NCI-H128 (cell line): ENCODE measurements around the gene GRID2.
"Not testable (repeated sequence)": the region's sequence is repeated elsewhere in the genome, so short reads cannot be mapped to it uniquely, and the experiment has no call there.

Source experiments
- DNase-seq: peaks from one replicate; lab custom pipeline; 2025; ENCODE audit not compliant: unreplicated experiment; lab: John Stamatoyannopoulos, UW

The GRID2 gene

DNA sequence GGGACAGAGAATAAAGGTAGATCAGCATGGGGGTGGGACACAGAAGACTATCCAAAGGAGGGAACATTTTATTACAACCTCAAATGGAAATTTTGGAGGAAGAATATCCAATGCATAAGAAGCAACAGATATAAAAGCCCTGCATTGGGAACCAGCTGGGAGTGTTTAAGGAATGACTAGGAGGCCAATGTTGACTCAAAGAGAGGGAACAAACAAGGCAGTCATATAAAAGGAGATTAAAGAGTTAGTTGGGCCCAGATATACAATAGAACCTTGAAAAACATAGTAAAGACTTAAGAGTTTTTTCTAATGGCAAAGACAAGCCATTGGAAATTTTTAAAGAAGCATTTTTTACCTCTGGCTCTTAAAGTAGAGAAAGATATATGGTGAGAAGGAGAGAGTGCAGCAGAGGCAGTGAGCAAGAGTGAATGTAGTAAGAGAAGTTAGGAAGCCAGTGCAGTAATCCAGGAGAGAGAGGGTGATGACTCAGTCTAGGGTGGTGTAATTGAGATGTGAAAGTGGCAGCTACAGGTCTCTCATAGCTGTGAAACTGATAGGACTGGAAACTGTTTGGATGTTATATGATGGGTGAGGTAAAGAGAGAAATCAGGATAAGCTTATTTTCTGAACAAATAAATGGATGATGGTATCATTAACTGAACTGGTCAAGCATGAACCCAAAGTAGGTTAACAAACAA, 1342.6 kb downstream of the GRID2 start:
- no peak for DNase-seq

DNA sequence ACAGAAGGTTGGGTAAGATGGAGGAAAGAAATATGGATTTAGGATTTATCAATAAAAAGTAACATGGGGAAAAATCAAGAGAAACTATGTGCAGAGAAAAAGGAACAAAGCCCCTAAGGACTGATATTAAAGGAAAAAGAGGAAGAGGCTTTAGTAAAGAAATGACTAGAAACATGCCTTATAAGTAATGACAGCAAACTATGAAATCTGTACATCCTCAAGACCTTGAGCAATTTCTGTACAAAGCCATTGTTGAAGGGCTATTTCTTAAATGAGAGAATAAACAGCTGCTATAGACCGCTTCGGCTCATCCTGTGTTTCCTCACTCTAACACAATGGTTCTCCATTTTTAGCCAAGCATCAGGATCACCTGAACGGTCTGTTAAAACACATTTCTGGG, 1344.5 kb downstream of the GRID2 start:
- DNase-seq: no peak

DNA sequence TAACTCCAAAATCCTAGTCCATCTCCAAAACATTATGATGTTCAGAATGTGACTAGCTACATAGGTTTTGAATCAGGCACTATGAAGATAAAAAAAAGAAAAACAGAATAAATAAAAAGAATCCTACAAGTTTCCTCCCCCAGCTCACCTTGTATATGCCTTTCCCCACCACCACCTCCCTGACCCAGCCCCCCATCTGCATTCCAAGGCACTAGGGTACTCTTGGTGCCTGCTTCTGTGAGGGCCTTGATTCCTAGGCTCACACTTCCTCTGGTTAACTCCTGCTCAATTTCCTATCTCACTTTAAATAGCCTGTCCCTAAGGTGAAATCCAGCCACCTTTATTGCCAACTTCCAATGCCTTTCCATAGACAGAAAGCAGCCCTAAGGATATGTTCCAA, 1346.1 kb downstream of the GRID2 start:
- no peak for DNase-seq

DNA sequence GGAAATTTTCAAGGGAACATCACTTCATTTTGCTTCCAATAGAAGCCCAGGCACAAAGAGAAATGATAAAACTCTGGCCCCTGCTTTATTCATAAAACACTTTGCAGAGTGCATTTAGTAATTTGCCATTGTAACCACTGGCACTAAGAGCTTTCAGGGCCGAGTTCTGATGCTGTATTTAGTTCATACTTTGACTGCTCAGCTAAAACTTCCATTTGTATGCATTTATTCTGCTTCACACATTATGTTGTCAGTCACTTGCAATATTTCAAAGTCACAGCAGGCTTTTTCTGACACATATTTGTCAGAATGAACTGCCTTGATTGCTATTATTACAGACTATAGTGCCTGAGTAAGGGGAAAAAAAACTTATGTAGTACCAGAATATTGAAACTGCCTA, 1350.4 kb downstream of the GRID2 start:
- no peak for DNase-seq

DNA sequence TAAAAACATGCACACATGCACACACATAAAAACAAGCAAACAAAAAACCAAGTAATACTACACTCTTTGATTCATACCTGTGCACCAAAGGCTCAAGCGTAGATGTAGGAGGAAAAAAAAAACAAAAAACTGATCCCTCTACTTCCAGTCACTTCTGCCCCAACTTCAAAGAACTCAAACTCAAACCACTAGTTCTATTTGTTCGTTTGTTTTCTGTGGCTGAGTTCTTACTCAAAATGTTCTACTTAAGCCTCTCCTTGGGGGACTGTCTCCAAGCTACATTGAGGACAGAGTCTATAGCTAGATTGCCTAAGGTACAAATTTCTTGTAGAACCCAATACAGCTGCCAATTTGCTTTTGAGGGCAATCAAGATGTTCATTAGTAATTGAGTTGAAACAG, 1353.8 kb downstream of the GRID2 start:
- DNase-seq: no peak

DNA sequence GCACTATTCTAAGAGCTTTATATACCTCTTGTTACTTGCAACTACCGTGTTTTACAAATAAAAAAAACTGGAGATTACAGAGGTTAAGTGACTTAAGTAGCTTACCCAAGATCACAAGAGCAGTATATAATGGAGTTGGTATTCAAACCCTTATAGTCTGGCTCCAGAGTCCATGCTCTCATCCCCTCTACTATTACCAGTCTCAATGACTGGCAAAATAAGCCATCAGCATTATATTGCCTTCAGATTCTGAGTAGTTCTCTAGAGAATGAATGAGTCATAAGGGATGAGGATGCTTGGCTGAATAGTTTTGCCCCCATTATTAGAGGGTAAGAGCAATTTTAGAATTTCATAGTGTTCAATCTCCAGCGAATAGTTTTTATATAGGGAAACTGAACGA, 1354.7 kb downstream of the GRID2 start:
- no peak for DNase-seq

DNA sequence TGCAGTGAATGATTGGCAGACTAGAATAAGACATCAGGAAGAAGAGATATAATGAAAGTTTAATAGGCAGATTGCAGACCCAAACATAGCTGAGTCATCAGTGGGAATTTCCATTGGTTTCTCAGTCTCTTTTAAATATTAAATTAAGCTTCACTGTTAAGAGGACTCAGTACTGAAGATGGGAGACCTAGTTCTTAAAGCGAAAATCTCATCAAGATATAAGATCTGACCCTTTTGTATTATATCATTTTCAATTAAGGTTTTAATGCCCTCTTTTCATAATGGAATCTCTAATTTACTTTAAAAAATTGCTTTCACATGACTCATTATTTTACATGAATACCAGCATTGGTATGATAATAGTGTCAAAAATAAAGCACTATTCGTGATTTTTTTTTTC, 1355.9 kb downstream of the GRID2 start:
- no peak for DNase-seq

DNA sequence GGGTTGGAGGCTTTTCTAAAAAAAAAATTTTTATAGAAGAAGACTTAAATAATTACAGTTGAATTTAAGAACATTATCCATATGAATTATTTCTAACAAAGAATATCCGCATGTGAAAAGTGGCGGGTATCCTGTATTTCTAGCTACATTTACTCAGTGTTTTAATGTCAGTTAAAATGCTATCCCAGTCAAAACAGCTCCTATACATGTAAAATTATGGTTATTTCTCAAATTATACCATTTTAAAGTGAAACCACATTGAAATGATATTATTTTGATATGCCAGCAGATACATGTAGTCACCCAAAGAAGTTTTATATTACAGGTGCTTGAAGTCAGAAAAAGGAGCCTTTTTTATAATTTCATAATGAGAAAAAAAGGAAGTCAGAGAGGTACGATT, 1356.3 kb downstream of the GRID2 start:
- DNase-seq: no peak

DNA sequence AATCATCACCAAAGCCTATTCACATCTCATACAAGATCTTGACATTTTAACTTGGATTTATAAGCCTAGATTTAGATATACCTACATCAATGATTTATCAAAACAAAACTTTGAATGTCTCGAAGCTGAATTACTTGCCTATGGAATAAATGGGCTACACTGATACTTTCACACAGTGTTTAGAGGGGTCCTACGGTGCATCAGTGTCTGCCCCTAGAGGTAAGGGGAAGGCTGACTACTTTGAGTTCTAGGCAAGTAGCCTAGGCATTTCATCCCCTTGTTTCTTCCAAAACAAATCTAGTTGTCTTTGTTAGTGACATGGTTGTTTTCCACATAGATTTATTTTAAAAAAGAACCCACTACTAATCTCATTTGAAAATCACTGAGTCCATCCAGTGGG, 1366.7 kb downstream of the GRID2 start:
- no peak for DNase-seq

DNA sequence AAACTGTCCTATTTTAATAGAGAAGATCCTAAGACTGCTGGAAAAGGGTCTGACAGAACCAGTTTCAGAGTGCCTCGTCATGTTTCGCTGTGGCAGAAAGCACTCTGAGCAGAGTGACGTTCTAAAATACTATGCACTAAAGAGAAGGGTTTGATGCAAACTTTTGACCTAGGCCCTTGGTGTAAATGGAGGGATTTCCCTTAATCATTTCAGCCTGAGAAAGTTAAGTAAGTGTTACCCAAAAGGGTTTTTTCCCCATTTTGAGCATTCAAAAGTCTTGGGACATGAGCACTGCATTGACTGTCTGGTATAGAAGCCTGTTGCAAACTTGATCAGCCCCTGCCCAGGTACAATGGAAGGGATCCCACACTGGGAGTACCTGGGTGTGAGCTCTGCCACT, 1367.3 kb downstream of the GRID2 start:
- DNase-seq: no peak

DNA sequence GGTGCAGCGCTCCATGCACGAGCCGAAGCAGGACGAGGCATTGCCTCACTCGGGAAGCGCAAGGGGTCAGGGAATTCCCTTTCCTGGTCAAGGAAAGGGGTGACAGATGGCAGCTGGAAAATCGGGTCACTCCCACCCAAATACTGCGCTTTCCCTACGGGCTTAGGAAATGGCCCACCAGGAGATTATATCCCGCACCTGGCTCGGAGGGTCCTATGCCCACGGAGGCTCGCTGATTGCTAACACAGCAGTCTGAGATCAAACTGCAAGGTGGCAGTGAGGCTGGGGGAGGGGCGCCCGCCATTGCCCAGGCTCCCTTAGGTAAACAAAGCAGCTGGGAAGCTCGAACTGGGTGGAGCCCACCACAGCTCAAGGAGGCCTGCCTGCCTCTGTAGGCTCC, 1373.2 kb downstream of the GRID2 start:
- DNase-seq: not testable (repeated sequence)

DNA sequence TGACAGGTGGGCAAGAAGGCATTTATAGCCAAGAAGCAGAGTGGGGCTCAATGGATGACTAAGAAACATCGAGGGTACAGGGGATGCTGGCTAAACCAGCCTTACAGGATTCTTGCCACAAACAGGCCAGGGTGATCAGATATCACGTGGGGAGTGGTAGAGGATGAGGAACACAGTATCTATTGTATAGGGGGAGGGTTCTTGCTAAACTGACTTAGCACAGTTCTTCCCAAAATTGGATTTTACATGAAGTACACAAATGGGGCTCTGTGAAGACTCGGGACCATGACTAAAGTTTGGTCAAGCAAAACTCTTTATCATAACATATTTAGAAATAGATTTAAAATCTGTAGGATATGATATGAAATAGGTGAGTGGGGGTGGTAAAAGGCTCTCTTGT, 1380.8 kb downstream of the GRID2 start:
- no peak for DNase-seq

DNA sequence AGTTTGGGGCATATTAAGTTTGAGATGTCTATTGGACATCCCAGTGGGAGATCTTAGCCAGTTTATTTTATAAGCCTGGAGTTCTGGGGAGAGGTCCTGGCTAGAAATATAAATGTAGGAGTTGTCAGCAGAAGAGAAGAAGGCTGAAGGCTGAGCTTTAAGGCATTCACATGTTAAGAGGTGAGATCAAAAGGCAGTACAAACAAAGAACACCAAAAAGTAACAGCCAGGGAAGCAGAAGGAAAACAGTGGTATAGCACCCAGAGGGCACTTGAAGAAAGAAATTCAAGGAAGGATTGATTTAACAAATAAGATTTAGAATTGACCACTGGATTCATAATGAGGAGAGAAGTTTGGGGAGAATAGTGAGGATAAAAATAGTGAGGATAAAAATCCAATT, 1383.5 kb downstream of the GRID2 start:
- no peak for DNase-seq

DNA sequence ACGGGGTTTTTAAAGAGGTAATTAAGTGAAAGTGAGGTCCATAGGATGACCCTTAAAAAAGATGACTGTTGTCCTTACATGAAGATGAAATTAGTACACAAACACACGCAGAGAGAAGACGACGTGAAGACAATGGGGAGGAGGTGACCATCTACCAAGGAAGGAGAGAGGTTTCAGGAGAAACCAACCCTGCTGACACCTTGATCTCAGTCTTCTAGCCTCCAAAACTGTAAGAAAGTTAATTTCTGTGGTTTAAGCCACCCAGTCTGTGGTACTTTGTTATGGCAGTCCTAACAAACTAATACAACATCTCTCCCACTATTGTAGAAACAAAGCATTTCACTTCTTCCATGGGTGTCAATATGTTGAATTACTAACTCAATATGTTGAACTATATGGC, 1385.2 kb downstream of the GRID2 start:
- DNase-seq: no peak

DNA sequence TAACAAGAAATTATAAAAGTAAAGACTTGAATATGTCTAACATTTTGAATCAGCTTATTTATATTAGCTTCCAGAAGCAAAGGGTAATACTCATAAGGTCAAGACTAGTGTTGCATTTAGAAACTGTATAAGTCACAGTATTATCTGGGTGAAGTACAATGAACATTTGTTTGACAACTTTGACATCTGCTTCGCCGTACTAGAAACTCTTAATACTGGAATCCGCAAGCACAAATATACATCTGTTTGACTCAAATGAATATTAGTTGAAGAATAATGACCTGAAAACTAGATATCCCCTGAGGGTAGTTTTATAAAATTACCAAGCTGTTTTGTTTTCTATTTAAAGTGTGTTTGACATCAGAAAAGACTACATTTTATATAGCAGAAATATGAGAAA, 1389.4 kb downstream of the GRID2 start:
- no peak for DNase-seq

DNA sequence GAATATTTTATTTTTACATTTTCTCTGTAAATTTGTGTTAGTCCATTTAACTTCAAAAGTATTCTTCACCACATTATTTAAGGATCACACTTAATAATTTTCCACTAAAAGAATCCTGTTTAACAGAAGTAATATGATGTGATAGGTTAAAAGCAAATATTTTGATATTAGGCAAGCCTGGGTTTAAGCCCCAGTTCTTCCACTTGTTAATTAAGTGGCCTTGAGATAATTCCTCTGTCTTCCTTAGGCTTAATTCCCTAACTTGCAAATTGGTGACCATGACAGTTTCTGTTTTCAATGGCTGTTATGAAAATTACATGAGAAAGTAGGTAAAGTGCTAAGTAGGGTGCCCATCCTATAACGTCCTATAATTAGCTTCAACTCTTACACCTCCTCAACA, 1394.9 kb downstream of the GRID2 start:
- DNase-seq: no peak

DNA sequence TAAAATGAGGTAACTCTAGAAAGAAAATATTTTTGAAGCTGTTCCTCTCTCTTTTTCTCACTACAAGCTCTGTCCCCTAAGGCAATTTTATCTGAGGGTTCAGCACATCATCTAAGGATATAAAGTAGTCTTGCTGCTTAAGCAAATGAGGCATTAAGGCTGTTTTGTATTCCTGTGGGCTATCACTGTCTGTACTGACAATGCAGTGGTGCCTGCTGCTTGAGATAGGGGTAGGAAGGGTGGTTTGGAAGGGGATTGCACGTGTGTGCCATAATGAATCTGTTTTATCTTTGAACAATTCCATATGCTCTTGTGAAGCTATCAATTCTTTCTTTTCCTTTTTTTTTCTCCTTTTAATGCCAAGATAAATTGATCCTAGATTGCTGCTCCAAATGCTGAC, 1396.8 kb downstream of the GRID2 start:
- no peak for DNase-seq

DNA sequence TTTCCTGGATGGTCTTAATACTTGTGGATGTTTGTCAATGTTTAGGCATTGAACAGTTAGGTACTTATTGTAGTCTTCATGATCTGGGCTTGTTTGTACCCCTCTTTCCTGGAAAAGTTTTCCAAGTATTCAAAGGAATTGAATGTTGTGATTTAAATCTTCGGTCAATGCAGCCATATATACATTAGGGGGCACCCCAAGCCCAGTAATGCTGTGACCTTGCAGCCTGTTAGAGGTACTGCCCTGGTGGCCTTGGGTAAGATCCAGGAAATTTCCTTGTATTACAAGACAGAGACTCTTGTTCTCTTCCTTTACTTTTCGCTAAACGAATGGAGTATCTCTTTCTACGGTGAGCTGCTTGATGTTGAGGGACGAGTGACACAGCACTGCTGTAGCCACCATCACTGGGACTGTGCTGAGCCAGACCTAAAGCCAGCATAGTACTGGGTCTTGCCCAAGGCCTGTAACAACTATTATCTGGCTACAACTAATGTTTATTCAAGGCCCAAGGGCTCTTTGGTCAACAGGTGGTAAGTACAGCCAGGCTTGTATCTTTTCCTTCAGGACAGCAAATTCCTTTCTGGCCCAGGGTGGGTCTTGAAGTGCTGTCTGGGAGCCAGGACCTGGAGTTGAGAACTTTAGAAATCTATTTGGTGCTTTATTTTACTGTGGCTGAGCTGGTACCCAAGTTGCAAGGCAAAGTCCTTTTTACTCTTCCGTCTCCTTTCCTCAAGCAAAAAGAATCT, 1406.5 kb downstream of the GRID2 start:
- DNase-seq: no peak

DNA sequence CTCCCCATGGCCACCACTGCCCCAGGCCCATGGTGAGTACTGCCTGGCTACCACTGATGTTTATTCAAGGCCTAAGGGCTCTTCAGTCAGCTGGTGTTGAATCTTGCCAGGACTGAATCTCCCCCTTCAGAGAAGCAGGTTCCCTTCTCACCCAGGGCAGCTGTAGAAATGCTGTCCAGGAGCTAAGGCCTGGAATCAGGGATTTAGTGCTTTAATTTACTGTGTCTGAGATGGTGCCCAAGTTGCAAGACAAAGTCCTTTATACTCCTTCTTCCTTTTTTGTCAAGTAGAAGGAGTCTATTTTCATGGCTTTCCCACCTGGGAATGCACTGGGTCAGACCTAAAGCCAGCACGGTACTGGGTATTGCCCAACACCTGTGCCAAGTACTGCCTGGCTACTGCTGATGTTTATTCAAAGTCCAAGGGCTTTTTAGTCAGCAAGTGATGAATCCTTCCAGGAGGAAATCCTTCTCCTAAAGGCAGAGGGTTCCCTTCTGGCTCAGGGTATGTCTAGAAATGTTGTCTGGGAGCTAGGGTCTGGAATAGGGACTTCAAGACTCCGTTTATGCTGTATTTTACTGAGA, 1407.2 kb downstream of the GRID2 start:
- DNase-seq: no peak

DNA sequence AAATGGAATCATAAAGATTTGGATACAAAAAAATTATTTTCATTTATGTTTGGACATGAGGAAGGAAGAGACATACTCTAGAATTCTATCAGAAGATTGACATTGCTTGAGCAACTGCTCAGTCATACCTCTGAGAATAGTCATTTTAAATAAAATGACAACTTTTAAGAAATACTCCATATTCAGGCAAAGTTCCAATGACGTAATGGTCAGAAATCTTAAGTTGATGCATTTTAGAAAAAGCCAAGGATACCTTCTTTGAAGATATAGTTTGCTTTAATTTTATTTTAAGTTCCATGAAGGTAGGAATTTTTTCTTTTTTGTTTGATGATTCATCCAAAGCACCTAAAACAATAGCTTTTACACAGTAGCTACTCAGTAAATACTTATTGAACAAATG, 1414.5 kb downstream of the GRID2 start:
- DNase-seq: no peak

DNA sequence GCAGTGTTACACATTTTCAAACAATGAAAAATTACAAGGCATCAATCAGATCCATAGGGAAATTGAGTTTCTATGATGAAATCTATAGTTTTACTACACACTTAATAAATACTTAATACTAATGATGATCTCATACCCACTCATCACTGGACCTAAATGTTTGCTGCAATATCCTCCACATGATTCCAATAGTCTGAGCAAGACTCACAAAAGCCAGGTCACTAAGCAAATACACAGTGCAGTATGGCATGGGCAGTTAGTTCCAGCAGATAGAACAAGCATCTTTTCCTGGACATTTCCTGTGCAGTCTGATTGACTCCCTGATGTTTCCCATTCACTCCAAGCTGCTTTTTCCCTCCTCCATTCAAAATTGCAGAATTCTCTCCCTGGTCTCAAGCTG, 1415.8 kb downstream of the GRID2 start:
- no peak for DNase-seq

DNA sequence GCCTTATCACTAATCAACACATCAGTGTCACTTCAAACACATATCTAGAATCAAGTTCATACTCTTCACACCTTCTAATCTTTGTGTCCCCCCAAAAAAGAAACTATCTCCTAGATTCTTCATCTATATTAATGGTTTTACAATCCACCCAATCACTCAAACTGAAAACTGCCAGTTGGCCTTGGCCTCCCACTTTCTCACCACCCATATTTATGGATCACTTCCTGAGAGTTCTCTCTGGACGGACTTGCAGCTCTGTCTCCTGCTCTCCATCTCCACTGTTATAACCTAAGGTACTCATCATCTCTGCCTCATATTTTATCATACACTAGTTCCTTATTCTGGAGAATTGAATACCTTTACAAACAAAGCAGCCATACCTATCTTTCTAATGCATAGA, 1418.7 kb downstream of the GRID2 start:
- no peak for DNase-seq

DNA sequence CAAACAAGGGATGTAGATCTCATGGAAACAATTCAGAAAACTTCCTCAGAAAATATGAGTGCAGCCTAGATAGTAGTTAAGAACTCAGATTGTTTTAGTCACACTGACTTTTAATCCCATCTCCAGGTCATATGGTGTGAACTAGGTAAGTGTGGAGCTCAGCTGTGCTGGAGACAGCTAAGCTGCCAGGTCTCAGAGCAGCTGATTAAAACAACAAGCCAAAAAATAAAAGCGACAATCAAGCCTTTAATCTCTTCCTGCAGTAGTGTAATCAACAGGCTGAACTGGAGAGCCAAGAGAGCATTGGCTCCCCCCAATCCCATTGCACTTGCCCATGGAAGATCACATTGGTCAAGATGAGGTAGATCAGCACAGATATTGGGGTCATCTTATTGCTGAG, 1426.5 kb downstream of the GRID2 start:
- no peak for DNase-seq
